Rectal smooth muscle tissue (tissue), 1 donor: Measurements from ENCODE around the gene VAV2.

Experiments
- H3K27ac ChIP-seq: one replicate; pipeline ENCODE4 v1.7.0; 2013; ENCODE audit warnings: low read depth, low read length, inconsistent platforms
- H3K27me3 ChIP-seq: one replicate; pipeline ENCODE4 v1.7.0; 2013; ENCODE audit warnings: low read length; ENCODE audit not compliant: control insufficient read depth, insufficient read depth
- H3K36me3 ChIP-seq: one replicate; pipeline ENCODE4 v1.7.0; 2013; ENCODE audit warnings: low read length; ENCODE audit not compliant: control insufficient read depth, insufficient read depth
- H3K4me1 ChIP-seq: one replicate; pipeline ENCODE4 v1.7.0; 2013; ENCODE audit warnings: low read length; ENCODE audit not compliant: control insufficient read depth, insufficient read depth
- H3K4me3 ChIP-seq: one replicate; pipeline ENCODE4 v1.7.0; 2013; ENCODE audit warnings: low read length
- H3K9ac ChIP-seq: one replicate; pipeline ENCODE4 v1.7.0; 2013; ENCODE audit warnings: low read length

Gene VAV2

GRCh38 chr9:133846483-133847090 is 145.5 kb downstream of the VAV2 start:
- Histone ChIP-seq H3K27ac (no peak overlapping the region), H3K36me3 (no peaks in the 10 kb centered on the region), H3K4me1 (no peaks in the 10 kb centered on the region), H3K9ac (no peak overlapping the region), H3K27me3 (peaks cover 2% of the 10 kb centered on the region), H3K4me3 (no peak overlapping the region)

GRCh38 chr9:133845440-133845839 is 146.7 kb downstream of the VAV2 start:
- no peaks in the 10 kb centered on the region for H3K36me3 ChIP-seq
- no peak overlapping the region for H3K9ac ChIP-seq
- no peak overlapping the region for H3K4me3 ChIP-seq
- no peaks in the 10 kb centered on the region for H3K4me1 ChIP-seq
- H3K27me3 ChIP-seq, result peaks cover 2% of the 10 kb centered on the region
- no peak overlapping the region for H3K27ac ChIP-seq

DNA sequence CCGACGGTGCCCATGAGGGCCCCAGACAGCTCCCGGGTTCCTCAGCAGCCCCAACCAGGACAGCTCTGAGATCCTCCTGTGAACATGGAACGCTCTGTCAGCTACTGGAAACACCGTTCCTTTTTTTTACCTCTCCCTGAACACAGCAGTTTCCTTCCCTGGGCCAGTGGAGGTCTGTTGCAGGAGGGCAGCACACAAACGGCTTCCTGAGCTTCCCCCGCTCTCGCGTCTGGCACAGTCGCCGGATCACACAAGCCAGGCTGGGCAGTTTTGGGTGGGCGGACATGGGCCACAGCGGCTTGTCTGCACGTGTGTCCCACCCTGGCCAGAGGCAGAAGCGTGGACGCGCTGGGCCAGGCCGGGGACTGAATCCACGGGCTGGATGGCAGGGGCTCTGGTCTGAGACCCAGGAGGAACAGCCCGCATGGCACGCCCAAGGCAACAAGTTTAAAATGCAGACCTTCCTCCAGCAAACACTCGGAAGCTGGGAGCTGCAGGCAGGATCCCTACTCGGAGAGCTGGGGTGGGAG is 147.2 kb downstream of the VAV2 start:
- H3K4me1 ChIP-seq, result no peaks in the 10 kb centered on the region
- H3K9ac ChIP-seq, result no peak overlapping the region
- H3K27ac ChIP-seq, result no peak overlapping the region
- no peaks in the 10 kb centered on the region for H3K36me3 ChIP-seq
- H3K4me3 ChIP-seq, result no peak overlapping the region
- H3K27me3 ChIP-seq, result peaks cover 2% of the 10 kb centered on the region

- peaks cover 2% of the 10 kb centered on the region for H3K27me3 ChIP-seq
- no peak overlapping the region for H3K9ac ChIP-seq
- H3K4me3 ChIP-seq, result no peak overlapping the region
- no peaks in the 10 kb centered on the region for H3K4me1 ChIP-seq
- no peak overlapping the region for H3K27ac ChIP-seq
- H3K36me3 ChIP-seq, result no peaks in the 10 kb centered on the region
These were observed 147.7 kb downstream of the VAV2 start for GRCh38 chr9:133844398-133844784.

DNA sequence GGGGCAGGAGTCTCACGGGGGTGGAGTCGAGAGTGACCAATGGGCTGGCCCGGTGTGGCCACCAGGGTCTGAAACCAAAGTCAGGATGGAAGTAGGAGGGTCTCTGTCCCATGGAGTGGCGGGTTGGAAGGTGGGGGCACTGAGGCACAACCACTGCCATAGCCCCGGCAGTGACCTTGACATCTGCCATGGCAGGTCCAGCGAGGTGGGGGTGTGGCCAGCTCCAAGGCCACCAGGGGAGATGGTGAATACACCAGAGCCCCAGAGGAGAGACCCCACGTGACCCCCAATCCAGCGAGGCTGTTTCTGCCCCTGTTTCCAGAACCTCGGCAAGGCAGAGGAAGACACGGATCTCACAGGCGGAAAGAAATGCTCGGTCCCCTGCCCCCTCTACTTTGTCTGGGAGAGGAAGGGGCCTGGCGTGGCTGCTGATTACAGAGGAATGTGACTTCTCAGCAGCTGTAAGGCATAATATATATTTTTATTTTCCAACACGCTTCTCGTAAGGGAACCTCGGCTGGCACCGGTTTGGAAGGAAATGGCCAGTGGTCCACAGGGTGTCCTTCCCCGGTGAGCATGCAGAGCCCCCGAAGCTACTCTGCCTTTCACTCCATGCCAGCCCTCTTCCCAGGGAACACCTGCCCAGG is 148.2 kb downstream of the VAV2 start:
- Histone ChIP-seq H3K9ac (no peak overlapping the region), H3K4me1 (no peaks in the 10 kb centered on the region), H3K27me3 (peaks cover 2% of the 10 kb centered on the region), H3K36me3 (no peaks in the 10 kb centered on the region), H3K4me3 (no peak overlapping the region), H3K27ac (no peak overlapping the region)

DNA sequence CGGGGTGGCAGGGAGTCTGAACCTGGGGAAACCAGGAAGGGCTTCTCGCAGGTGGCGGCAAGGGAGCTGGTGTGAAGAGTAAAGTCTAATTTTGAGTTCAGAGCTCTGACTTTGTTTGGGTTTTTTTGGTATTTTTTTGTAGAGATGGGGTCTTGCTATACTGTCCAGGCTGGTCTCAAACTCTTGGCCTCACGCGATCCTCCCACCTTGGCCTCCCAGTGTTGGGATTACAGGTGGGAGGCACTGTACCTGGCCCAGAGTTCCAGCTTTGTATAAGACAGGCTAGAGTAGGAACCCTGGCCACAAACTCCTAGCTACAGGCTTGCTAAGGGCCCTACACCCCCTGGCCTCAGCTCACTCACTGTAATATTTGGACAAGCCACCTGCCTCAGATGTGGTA is 148.9 kb downstream of the VAV2 start:
- peaks cover 2% of the 10 kb centered on the region for H3K27me3 ChIP-seq
- no peaks in the 10 kb centered on the region for H3K4me1 ChIP-seq
- no peak overlapping the region for H3K27ac ChIP-seq
- H3K4me3 ChIP-seq, result no peak overlapping the region
- no peaks in the 10 kb centered on the region for H3K36me3 ChIP-seq
- H3K9ac ChIP-seq, result no peak overlapping the region

GRCh38 chr9:133842721-133843227 is 149.3 kb downstream of the VAV2 start:
- Histone ChIP-seq H3K9ac (no peak overlapping the region), H3K27me3 (peaks cover 2% of the 10 kb centered on the region), H3K27ac (no peak overlapping the region), H3K36me3 (no peaks in the 10 kb centered on the region), H3K4me1 (no peaks in the 10 kb centered on the region), H3K4me3 (no peak overlapping the region)

DNA sequence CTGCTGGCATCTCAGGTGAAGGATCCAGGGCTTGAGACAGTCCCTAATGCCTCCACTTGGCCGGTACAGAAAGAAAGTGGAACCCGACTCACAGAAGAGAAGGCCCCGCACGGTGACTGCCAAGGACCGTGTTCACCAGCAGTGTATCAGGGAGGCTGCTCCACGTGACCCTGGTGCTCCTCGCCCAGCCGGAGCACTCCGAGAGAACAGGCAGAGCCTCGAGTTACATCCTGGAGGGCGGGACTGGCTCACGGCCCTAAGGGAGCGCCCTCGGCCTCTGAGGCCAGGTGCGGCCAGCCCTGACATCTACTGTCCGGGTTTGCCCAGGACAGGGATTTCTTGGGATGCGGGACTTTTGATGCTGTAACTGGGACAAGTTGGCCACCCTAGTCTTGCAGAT is 149.9 kb downstream of the VAV2 start:
- no peak overlapping the region for H3K4me3 ChIP-seq
- no peaks in the 10 kb centered on the region for H3K36me3 ChIP-seq
- H3K27ac ChIP-seq, result no peak overlapping the region
- H3K9ac ChIP-seq, result no peak overlapping the region
- H3K4me1 ChIP-seq, result no peaks in the 10 kb centered on the region
- H3K27me3 ChIP-seq, result peaks cover 2% of the 10 kb centered on the region

GRCh38 chr9:133841167-133841812 is 150.8 kb downstream of the VAV2 start:
- no peaks in the 10 kb centered on the region for H3K4me1 ChIP-seq
- no peaks in the 10 kb centered on the region for H3K36me3 ChIP-seq
- H3K9ac ChIP-seq, result no peak overlapping the region
- H3K27ac ChIP-seq, result no peak overlapping the region
- no peak overlapping the region for H3K4me3 ChIP-seq
- H3K27me3 ChIP-seq, result peaks cover 2% of the 10 kb centered on the region

- Histone ChIP-seq H3K4me3 (no peak overlapping the region), H3K9ac (no peak overlapping the region), H3K27ac (no peak overlapping the region)
These were observed 152.2 kb downstream of the VAV2 start for GRCh38 chr9:133839822-133840329.

GRCh38 chr9:133838859-133839507 is 153.1 kb downstream of the VAV2 start:
- Histone ChIP-seq H3K27me3 (no peaks in the 10 kb centered on the region), H3K4me1 (no peaks in the 10 kb centered on the region), H3K27ac (no peak overlapping the region), H3K4me3 (no peak overlapping the region), H3K9ac (no peak overlapping the region), H3K36me3 (no peaks in the 10 kb centered on the region)

More at GRCh38 chr9:133839822-133840329, 152.2 kb downstream of the VAV2 start:
- no peaks in the 10 kb centered on the region for H3K4me1 ChIP-seq
- no peaks in the 10 kb centered on the region for H3K36me3 ChIP-seq
- no peaks in the 10 kb centered on the region for H3K27me3 ChIP-seq
